T-helper 2 cell treated with Interferon-gamma antibody and Interleukin-4, amounts not matched to agents 5 μg/mL and 100 μg/mL, for 36 hours (primary cell): Measurements from ENCODE around the gene RPEL1.
"Not testable (repeated sequence)": the region's sequence is repeated elsewhere in the genome, so short reads cannot be mapped to it uniquely, and the experiment has no call there.

Experiments used
- DNase-seq: peaks from one replicate; pipeline ENCODE4 v3.0.0; 2021; ENCODE audit warnings: low spot score
- H3K27ac Mint-ChIP-seq: one replicate; pipeline ENCODE4 v1.8.0; 2021; ENCODE audit warnings: mild to moderate bottlenecking, mixed read lengths
- H3K27me3 Mint-ChIP-seq: one replicate; pipeline ENCODE4 v1.8.0; 2021; ENCODE audit warnings: low read depth, mixed read lengths
- H3K36me3 Mint-ChIP-seq: one replicate; pipeline ENCODE4 v1.8.0; 2021; ENCODE audit warnings: low read depth, mixed read lengths
- H3K4me1 Mint-ChIP-seq: one replicate; pipeline ENCODE4 v1.8.0; 2021; ENCODE audit warnings: low read depth, mixed read lengths
- H3K4me3 Mint-ChIP-seq: one replicate; pipeline ENCODE4 v1.8.0; 2022; ENCODE audit warnings: mild to moderate bottlenecking, moderate library complexity, mixed read lengths
- H3K9me3 Mint-ChIP-seq: one replicate; pipeline ENCODE4 v1.8.0; 2021; ENCODE audit warnings: mixed read lengths

Gene RPEL1

GRCh38 chr10:103245587-103245986 lies at the start of gene RPEL1:
RPEL1 (plus strand) TSS chr10:103245887; CDS start chr10:103245997, 110 bp downstream.
- not testable (repeated sequence) for H3K4me3 Mint-ChIP-seq, H3K36me3 Mint-ChIP-seq, DNase-seq, H3K4me1 Mint-ChIP-seq, H3K27ac Mint-ChIP-seq, H3K9me3 Mint-ChIP-seq, H3K27me3 Mint-ChIP-seq

- Mint-ChIP-seq H3K27ac (peak overlapping the region; percentile 17), H3K4me1 (peaks cover 26% of the 10 kb centered on the region), H3K9me3 (no peaks in the 10 kb centered on the region), H3K36me3 (peaks cover 15% of the 10 kb centered on the region), H3K27me3 (no peaks in the 10 kb centered on the region), H3K4me3 (no peak overlapping the region)
- no peak for DNase-seq
Measured at GRCh38 chr10:103196516-103196915, 49.2 kb upstream of the RPEL1 start.

DNA sequence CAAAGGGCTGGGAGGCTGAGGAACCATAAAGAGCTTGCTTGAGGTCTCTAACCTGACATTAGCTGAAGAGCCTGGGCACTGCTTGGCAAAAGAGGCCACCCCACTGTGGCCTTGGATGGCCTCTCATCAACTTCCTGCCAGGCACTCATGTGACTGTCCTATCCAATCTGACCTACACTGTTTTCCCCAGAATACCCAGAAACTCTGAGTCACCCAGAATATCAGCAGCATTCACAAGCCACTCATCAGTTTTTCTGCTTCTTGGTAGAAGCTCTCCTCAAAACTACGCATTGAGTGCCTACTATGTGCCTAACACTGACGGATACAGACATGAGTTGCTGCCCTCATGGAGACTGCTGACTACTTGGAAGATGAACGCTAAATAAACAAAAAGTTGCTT lies 48.5 kb upstream of the RPEL1 start:
- Mint-ChIP-seq H3K27me3 (no peaks in the 10 kb centered on the region), H3K4me1 (peaks cover 21% of the 10 kb centered on the region), H3K4me3 (no peak overlapping the region), H3K27ac (no peak overlapping the region), H3K36me3 (peaks cover 11% of the 10 kb centered on the region), H3K9me3 (no peaks in the 10 kb centered on the region)
- peak; percentile 56 for DNase-seq

DNA sequence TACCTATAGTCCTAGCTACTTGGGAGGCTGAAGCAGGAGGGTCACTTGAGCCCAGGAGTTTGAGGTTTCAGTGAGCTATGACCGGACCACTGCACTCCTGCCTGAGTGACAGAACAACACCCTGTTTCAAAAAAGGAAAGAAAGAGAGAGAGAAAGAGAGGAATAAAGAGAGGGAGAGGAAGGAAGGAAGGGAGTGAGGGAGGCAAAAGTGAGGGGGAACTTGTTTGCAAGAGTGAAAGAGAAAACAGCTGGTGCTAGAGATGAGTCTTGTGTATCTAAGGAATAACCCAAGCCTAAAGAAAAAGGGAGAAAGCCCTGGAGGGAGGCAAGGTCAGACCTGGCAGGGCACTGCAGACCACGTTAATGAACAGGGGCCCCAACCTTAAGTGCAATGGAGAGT lies 47.8 kb upstream of the RPEL1 start:
- H3K4me3 Mint-ChIP-seq, result no peak overlapping the region
- H3K36me3 Mint-ChIP-seq, result peaks cover 6% of the 10 kb centered on the region
- no peaks in the 10 kb centered on the region for H3K9me3 Mint-ChIP-seq
- DNase-seq, result no peak
- H3K4me1 Mint-ChIP-seq, result peaks cover 21% of the 10 kb centered on the region
- no peak overlapping the region for H3K27ac Mint-ChIP-seq
- no peaks in the 10 kb centered on the region for H3K27me3 Mint-ChIP-seq

GRCh38 chr10:103198648-103199047 lies 47.0 kb upstream of the RPEL1 start:
- H3K27me3 Mint-ChIP-seq, result no peaks in the 10 kb centered on the region
- no peak overlapping the region for H3K27ac Mint-ChIP-seq
- H3K36me3 Mint-ChIP-seq, result peaks cover 4% of the 10 kb centered on the region
- no peak overlapping the region for H3K4me3 Mint-ChIP-seq
- H3K9me3 Mint-ChIP-seq, result no peaks in the 10 kb centered on the region
- no peak for DNase-seq
- H3K4me1 Mint-ChIP-seq, result peaks cover 17% of the 10 kb centered on the region

GRCh38 chr10:103199488-103199887 lies 46.2 kb upstream of the RPEL1 start:
- Mint-ChIP-seq H3K27me3 (no peaks in the 10 kb centered on the region), H3K27ac (no peak overlapping the region), H3K36me3 (no peaks in the 10 kb centered on the region), H3K4me3 (no peak overlapping the region), H3K4me1 (peaks cover 11% of the 10 kb centered on the region), H3K9me3 (no peaks in the 10 kb centered on the region)
- DNase-seq, result no peak

DNA sequence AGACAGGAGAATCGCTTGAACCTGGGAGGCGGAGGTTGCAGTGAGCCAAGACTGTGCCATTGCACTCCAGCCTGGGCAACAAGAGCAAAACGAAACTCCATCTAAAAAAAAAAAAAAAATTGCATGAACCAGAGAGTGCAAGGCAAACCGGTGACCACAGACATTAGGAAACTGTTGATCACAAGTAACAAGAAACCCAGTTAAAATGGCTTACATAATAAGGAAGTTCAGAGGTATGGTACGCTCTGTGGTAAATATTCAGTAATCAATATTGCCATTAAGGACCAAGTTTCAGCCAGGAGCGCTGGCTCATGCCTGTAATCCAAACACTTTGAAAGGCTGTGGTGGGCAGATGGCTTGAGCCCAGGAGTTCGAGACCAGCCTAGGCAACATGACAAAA lies 43.4 kb upstream of the RPEL1 start:
- H3K27ac Mint-ChIP-seq, result no peak overlapping the region
- no peaks in the 10 kb centered on the region for H3K9me3 Mint-ChIP-seq
- no peak for DNase-seq
- peaks cover 7% of the 10 kb centered on the region for H3K4me1 Mint-ChIP-seq
- H3K36me3 Mint-ChIP-seq, result no peaks in the 10 kb centered on the region
- H3K4me3 Mint-ChIP-seq, result no peak overlapping the region
- peaks cover 9% of the 10 kb centered on the region for H3K27me3 Mint-ChIP-seq

DNA sequence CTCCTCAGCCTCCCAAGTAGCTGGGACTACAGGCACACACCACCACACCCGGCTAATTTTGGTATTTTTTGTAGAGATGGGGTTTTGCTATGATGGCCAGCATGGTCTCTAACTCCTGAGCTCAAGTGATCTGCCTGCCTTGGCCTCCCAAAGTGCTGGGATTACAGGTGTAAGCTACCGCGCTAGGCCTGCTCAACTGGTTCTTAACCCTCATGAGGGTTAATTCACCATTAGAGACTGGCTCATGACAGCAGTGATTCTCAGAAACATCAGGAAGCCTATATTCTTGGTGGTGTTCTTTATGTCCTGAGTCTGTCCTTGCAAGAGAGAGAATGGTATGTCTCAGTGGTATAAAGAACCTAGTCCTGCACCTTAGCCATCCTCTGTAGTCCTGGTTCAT lies 42.2 kb upstream of the RPEL1 start:
- H3K4me3 Mint-ChIP-seq, result no peak overlapping the region
- no peak overlapping the region for H3K27ac Mint-ChIP-seq
- no peaks in the 10 kb centered on the region for H3K4me1 Mint-ChIP-seq
- DNase-seq, result no peak
- no peaks in the 10 kb centered on the region for H3K9me3 Mint-ChIP-seq
- no peaks in the 10 kb centered on the region for H3K36me3 Mint-ChIP-seq
- peaks cover 9% of the 10 kb centered on the region for H3K27me3 Mint-ChIP-seq

- H3K27me3 Mint-ChIP-seq, result peaks cover 9% of the 10 kb centered on the region
- no peak for DNase-seq
- H3K27ac Mint-ChIP-seq, result no peak overlapping the region
- no peak overlapping the region for H3K4me3 Mint-ChIP-seq
- H3K36me3 Mint-ChIP-seq, result no peaks in the 10 kb centered on the region
- H3K9me3 Mint-ChIP-seq, result no peaks in the 10 kb centered on the region
- no peaks in the 10 kb centered on the region for H3K4me1 Mint-ChIP-seq
Measured at GRCh38 chr10:103204353-103205255, 41.1 kb upstream of the RPEL1 start.

- H3K27me3 Mint-ChIP-seq, H3K36me3 Mint-ChIP-seq, H3K9me3 Mint-ChIP-seq, H3K4me3 Mint-ChIP-seq, H3K27ac Mint-ChIP-seq, H3K4me1 Mint-ChIP-seq, DNase-seq: not testable (repeated sequence)
Measured at GRCh38 chr10:103205401-103205800, 40.3 kb upstream of the RPEL1 start.

- H3K4me1 Mint-ChIP-seq, H3K9me3 Mint-ChIP-seq, H3K4me3 Mint-ChIP-seq, DNase-seq, H3K27me3 Mint-ChIP-seq, H3K27ac Mint-ChIP-seq, H3K36me3 Mint-ChIP-seq: not testable (repeated sequence)
Measured at GRCh38 chr10:103206715-103207114, 39.0 kb upstream of the RPEL1 start.

DNA sequence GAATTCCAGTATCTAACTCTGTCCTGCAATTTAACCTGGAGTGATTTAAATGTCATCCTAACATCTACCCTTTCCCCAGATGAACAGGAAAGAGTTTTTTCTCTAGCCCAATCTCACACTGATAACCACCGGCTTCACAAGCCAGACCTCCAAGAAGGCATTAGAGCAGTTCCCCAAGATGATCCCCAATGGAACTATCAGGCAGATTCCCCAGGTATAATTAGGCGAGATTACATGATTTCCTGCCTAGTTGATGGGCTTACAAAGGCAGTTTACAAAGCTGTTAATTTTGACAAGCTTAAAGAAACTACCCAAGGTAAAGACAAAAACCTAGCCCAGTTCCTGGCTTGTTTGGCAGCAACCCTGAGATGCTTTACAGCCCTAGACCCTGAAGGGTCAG lies 38.5 kb upstream of the RPEL1 start:
- H3K4me1 Mint-ChIP-seq, result no peaks in the 10 kb centered on the region
- H3K9me3 Mint-ChIP-seq, result peaks cover 5% of the 10 kb centered on the region
- no peak overlapping the region for H3K4me3 Mint-ChIP-seq
- H3K27me3 Mint-ChIP-seq, result peaks cover 9% of the 10 kb centered on the region
- H3K27ac Mint-ChIP-seq, result no peak overlapping the region
- no peak for DNase-seq
- H3K36me3 Mint-ChIP-seq, result no peaks in the 10 kb centered on the region

DNA sequence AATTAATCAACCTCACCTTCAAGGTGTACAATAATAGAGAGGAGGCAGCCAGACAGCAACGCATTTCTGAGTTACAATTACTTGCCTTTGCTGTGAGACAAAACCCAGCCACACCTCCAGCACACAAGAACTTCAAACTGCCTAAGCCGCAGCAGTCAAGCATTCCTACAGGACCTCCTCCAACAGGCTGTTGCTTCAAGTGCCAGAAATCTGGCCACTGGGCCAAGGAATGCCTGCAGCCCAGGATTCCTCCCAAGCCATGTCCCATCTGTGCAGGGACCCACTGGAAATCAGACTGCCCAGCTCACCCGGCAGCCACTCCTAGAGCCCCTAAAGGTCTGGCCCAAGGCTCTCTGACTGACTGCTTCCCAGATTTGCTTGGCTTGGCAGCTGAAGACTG lies 38.0 kb upstream of the RPEL1 start:
- not testable (repeated sequence) for H3K27ac Mint-ChIP-seq, H3K36me3 Mint-ChIP-seq, DNase-seq, H3K27me3 Mint-ChIP-seq, H3K4me3 Mint-ChIP-seq, H3K4me1 Mint-ChIP-seq, H3K9me3 Mint-ChIP-seq

DNA sequence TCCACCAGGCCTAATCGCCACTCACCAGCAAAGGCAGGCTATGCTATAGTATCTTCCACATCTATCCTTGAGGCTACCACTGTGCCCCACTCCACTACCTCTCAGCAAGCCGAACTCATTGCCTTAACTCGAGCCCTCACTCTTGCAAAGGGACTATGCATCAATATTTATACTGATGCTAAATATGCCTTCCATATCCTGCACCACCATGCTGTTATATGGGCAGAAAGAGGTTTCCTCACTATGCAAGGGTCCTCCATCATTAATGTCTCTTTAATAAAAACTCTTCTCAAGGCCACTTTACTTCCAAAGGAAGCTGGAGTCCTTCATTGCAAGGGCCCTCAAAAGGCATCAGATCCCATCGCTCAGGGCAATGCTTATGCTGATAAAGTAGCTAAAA lies 35.4 kb upstream of the RPEL1 start:
- H3K27ac Mint-ChIP-seq, H3K27me3 Mint-ChIP-seq, H3K4me3 Mint-ChIP-seq, DNase-seq, H3K36me3 Mint-ChIP-seq, H3K4me1 Mint-ChIP-seq: not testable (repeated sequence)
- peaks cover 17% of the 10 kb centered on the region for H3K9me3 Mint-ChIP-seq

DNA sequence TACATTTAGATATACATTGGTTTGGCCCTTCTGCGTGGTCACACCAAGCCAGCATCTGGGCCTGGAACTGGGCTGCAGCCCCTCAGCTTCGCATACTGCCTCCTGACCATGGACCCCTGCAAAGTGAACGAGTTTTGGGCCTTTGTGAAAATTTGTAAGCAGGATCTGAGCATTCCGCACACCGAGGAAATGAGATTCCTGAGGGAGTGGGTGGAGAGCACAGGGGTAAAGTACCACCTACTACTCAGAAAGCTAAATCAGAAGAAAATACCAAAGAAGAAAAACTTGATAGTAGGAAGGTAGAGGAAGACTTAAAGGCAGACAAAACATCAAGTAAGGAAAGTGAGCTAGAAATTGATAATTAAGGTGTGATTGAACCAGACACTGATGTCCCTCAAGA lies 30.1 kb upstream of the RPEL1 start:
- no peak for DNase-seq
- no peak overlapping the region for H3K27ac Mint-ChIP-seq
- H3K4me3 Mint-ChIP-seq, result no peak overlapping the region
- H3K9me3 Mint-ChIP-seq, result peaks cover 17% of the 10 kb centered on the region
- H3K36me3 Mint-ChIP-seq, result no peaks in the 10 kb centered on the region
- peaks cover 3% of the 10 kb centered on the region for H3K27me3 Mint-ChIP-seq
- H3K4me1 Mint-ChIP-seq, result no peaks in the 10 kb centered on the region
